Measurements from ENCODE around the gene YTHDC1. TPM values are rescaled to one million over a fixed set of nuclear protein-coding genes. Genes with fewer than 3 reads are reported as not detected.

Gene YTHDC1
- total RNA-seq, 2 donors from 2014 or later: 62.2 to 67.6 TPM

DNA sequence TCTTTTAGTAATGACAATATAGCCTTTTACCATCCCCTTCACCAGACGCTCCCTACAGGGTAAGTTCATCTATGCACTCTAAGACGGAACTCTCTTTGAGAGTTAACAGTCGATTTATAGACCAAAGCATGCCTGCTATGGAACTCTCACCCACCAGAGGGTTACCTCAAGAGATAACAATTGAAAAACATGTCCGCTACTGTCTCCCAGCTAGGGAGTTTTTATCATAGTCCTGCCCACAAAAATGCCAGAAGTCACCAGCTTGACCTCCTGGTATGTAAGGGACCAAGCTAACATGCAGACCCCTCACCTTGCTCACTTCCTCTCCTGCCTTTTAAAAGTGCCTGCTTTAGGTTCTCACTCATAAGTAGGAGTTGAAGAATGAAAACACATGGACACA lies 16.7 kb upstream of the YTHDC1 start:
- H3K4me1 ChIP-seq: no peaks in the 10 kb centered on the region
- no peaks in the 10 kb centered on the region for H3K9me3 ChIP-seq
- intact Hi-C loops (cut with DNase I): no loop called here
- TF ChIP-seq CTCF (IDR thresholded peaks at IDR 0.05): no peak
- H3K36me3 ChIP-seq: no peaks in the 10 kb centered on the region
- H3K27me3 ChIP-seq: no peaks in the 10 kb centered on the region
- DNase-seq: no peak
- H3K27ac ChIP-seq: no peak overlapping the region
- no peak overlapping the region for H3K4me3 ChIP-seq
- H3K9ac ChIP-seq (ENCODE audit: low read depth in 2 of 2, low read length in 2 of 2): no peak overlapping the region

- TF ChIP-seq CTCF (IDR thresholded peaks at IDR 0.05): no peak
- H3K4me1 ChIP-seq: no peaks in the 10 kb centered on the region
- no peak overlapping the region for H3K9ac ChIP-seq (ENCODE audit: low read depth in 2 of 2, low read length in 2 of 2)
- DNase-seq: no peak
- H3K36me3 ChIP-seq: no peaks in the 10 kb centered on the region
- H3K27me3 ChIP-seq: no peaks in the 10 kb centered on the region
- no peak overlapping the region for H3K27ac ChIP-seq
- no peaks in the 10 kb centered on the region for H3K9me3 ChIP-seq
- no peak overlapping the region for H3K4me3 ChIP-seq
- intact Hi-C loops (cut with DNase I): no loop called here
Observed at GRCh38 chr4:68365068-68365467, 15.2 kb upstream of the YTHDC1 start.

DNA sequence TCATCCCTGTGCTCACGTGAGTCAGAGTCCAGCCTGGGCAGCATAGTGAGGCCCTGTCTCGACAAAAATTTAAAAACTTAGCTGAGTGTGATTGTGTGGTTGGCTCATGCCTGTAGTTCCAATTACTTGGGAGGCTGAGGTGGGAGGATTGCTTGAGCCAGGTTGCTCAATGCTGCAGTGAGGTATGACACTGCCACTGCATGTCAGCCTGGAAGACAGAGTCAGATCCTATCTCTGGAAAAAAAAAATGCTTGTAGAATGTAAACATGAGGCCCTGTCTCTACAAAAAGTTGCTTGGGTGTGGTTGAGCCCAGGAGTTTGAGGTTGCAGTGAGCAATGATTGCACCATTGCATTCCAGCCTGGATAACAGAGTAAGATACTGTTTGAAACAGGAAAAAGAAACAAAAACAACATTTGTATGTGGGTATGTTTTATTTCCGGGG lies 11.3 kb upstream of the YTHDC1 start:
- no peak overlapping the region for H3K4me3 ChIP-seq
- no peak overlapping the region for H3K9ac ChIP-seq (ENCODE audit: low read depth in 2 of 2, low read length in 2 of 2)
- no peaks in the 10 kb centered on the region for H3K27me3 ChIP-seq
- H3K27ac ChIP-seq: no peak overlapping the region
- no peaks in the 10 kb centered on the region for H3K36me3 ChIP-seq
- TF ChIP-seq CTCF (IDR thresholded peaks at IDR 0.05): no peak
- H3K4me1 ChIP-seq: no peaks in the 10 kb centered on the region
- intact Hi-C loops (cut with DNase I): no loop called here
- no peaks in the 10 kb centered on the region for H3K9me3 ChIP-seq
- DNase-seq: no peak

DNA sequence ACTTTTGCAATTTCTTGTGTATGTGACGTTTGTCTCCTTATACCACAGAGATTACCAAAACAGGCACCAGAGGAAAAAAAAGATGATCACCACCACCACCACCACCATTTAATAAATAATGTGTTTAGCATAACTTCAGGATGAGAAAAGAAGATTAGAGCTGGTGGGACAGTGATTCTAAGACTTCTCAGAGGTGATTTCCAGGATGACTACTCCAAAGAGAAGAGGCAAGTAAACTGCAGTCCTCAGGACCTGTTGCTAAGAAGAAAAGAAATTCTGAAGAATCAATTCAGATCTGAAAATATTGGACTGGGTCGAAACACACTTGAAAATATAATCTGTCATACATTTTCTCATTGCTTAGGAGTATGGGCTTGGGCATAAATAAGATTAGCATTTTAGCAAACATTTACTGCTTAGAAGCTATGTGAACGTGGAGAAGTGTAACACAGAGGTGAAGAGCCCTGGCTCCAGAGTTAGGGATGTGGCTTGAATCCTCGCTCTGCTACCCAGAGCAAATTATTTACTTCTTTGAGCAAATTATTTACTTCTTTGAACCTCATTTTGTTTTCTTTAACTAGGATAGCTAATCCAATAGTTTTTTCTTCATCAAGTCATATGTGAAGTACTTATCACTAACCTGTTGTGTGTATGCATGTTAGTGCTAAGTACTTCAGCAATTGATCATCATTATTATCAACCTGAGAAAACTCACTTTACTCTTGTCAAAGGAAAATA lies 10.5 kb upstream of the YTHDC1 start:
- Histone ChIP-seq H3K9ac (ENCODE audit: low read depth in 2 of 2, low read length in 2 of 2) (no peak overlapping the region), H3K9me3 (no peaks in the 10 kb centered on the region), H3K4me3 (no peak overlapping the region), H3K4me1 (no peaks in the 10 kb centered on the region), H3K36me3 (no peaks in the 10 kb centered on the region), H3K27me3 (no peaks in the 10 kb centered on the region), H3K27ac (no peak overlapping the region)
- intact Hi-C loops (cut with DNase I): no loop called here
- no peak for DNase-seq
- no peak for TF ChIP-seq CTCF (IDR thresholded peaks at IDR 0.05)

GRCh38 chr4:68359508-68359907 lies 9.6 kb upstream of the YTHDC1 start:
- intact Hi-C loops (cut with DNase I): no loop called here
- Histone ChIP-seq H3K4me3 (no peak overlapping the region), H3K27me3 (no peaks in the 10 kb centered on the region), H3K4me1 (no peaks in the 10 kb centered on the region), H3K36me3 (no peaks in the 10 kb centered on the region), H3K9ac (ENCODE audit: low read depth in 2 of 2, low read length in 2 of 2) (no peak overlapping the region), H3K27ac (no peak overlapping the region), H3K9me3 (no peaks in the 10 kb centered on the region)
- no peak for TF ChIP-seq CTCF (IDR thresholded peaks at IDR 0.05)
- no peak for DNase-seq

All from colonic mucosa (tissue), 4 donors.